Neural cell (in vitro differentiated cells): ENCODE results near the gene HK2.

Experiments used
- CTCF ChIP-seq: fragments of 450-650 bp; IDR thresholded peaks from 2 replicates; pipeline ENCODE4 v1.5.1; 2014; ENCODE audit warnings: antibody characterized with exemption, mild to moderate bottlenecking, moderate library complexity; ENCODE audit not compliant: poor library complexity, severe bottlenecking
- EP300 ChIP-seq: fragments of 450-650 bp; conservative IDR thresholded peaks from 2 replicates; pipeline ENCODE4 v1.6.1; 2014; ENCODE audit warnings: antibody characterized with exemption, mild to moderate bottlenecking, moderate library complexity; ENCODE audit not compliant: poor library complexity, severe bottlenecking

- TF ChIP-seq CTCF (no peak), EP300 (no peak)
Observed at GRCh38 chr2:74845217-74845751, 11.4 kb downstream of the HK2 start.
